Kasumi-1 (cell line): ENCODE results near the gene CCL19.
A peak's percentile ranks its signal among the peaks of the same experiment; 100 is the strongest.

Source experiments
- DNase-seq, 2 experiments: peaks; one replicate each; lab custom pipeline; 2025; lab: John Stamatoyannopoulos, UW

The CCL19 gene

DNA sequence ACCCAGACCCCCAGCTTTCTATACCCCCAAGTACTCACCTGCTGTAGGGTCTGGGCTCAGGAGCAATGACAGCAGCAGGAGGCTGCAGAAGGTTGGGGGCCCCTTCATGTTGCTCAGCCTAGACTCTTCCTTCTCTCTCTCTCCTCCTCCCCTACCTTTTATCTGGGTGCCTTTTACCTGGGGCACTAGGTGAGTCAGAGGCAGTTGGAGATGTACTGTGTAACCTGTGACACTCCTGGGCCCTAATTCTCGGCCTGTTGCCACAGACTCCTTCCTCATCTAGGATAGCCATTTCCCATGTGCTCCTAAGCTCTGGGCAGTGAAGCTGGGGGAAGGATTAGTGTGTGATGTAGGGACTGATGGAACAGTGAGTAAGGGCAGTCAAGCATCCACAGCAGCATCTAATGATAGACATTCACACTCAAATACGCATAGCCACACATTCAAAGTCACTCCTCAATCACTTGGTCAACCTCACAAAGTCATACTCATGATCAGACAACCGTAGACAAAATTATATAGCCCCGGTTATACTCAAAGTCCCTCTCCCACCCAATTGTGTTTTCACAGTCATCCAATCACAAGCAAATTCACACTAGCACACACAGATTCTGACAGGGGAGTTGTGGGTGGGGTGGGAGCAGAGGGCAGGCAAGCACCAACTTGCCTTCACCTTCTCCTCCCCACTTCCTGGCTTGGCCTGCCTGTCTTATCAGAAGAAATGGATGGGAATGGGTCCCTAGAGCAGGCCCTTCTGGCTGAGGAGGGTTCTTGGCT, 28.4 kb downstream of the CCL19 start, which contains the start of gene CCL27:
Gene CCL27 (minus strand): TSS at position 132 of the 777 bp plus-strand sequence. CDS start 24 bp downstream, at position 108.
- DNase-seq, result no peak

DNA sequence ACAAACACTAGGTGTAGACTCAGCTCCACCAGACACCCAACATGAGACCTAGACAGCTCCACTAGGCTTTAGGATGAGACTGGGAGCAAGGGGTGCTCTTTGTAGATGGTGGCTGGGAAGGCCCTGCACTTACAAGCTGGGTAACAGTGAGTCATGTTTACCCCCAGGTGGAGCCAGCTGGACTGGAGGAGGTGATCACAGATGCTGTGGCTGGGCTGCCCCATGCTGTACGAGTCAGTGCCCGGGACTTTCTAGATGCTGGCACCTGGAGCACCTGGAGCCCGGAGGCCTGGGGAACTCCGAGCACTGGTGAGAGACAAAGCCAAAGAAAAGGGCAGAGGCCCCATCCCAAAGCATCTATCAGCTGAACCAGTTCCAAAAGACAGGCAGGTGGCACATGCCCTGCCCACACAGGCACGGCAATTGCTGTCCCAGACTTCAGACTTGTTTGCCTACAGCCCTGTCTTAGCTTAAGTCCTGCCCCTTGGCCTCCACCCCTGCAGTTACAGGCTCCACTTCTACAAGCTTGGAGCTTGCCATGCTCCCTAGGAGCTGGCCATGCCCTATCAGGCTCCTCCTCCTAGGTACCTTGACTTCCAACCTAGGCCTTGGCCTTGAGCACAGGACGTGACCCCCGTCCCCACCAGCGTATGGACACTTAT, 31.4 kb downstream of the CCL19 start:
- no peak for DNase-seq

DNA sequence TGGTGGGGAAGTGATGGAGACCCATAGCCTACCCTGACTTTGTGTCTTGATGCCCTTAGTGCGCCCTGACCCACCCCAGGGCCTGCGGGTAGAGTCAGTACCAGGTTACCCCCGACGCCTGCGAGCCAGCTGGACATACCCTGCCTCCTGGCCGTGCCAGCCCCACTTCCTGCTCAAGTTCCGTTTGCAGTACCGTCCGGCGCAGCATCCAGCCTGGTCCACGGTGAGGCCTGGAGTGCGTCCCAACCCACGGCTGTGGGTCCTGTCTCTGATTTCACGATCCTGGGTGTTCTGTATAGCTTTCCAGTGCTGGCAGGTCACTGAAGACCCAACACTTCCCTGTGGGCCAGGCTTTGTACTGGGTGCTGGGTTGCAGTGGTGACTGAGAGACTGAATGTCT, 32.6 kb downstream of the CCL19 start:
- no peak for DNase-seq

DNA sequence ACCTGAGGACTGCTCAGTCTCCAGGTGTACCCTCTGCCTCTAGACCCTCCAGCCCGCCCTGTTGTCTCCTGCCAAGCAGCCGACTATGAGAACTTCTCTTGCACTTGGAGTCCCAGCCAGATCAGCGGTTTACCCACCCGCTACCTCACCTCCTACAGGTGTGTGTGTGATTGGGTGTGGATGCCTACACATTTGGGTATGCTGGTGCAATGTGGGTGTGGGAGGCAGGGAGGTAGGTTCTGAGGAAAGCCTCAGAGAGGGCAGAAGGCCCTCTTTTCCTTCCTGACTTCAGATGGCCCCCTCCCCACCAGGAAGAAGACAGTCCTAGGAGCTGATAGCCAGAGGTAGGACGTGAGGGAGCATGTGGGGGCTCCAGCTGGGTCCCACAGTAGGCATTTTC, 34.1 kb downstream of the CCL19 start:
- no peak for DNase-seq

DNA sequence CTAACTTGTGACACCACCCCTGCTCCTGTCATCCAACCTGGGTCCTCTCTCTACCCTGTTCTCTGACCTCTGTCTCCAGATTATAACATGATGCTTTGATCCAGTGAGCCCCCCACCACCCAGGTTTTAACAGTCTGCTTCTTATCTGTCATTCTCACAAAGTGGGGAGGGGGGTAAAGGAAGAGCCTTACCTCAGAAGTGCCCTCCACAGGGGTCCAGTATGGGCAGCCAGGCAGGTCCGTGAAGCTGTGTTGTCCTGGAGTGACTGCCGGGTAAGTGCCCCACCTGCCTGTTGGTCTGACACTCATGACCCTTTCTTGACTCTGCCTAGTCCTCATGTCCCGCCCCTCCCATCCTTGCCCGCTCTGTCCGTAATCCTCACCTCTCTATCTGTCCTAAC, 35.7 kb downstream of the CCL19 start:
- DNase-seq, result no peak

DNA sequence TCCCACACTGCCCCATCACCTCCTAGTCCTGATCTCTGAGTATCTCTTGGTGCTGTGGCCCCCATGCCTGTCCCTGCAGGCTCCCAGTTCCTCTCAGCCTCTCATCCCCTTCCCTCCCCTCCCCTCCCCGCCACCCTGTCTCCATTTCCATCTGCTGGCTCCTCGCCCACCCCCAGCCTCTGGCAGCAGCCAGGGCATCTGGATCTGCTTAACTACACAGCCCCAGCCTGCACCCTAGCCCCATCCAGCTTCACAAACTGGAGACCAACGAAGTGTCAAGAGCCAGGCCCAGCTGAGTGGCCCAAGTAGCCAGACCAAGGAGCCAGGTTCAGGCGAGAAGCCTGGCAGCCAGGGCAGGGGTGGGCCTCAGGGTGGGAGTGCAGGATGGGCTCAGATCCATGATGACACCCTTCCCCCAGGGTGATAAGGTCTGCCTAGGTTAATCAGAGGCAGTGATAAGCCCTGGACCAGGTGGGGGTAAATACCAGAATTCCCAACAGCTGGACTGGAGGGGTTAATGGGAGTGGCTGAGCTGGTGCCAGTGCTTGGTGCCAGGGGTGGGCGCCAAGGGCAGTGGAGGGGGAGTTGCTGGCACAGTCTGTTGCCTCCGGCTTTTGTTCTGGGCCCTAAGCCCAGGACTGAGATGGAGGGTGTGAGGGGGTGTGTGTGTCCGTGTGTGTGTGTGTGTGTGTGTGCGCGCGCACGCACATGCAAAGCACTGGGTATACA, 36.6 kb downstream of the CCL19 start:
- no peak for DNase-seq

DNA sequence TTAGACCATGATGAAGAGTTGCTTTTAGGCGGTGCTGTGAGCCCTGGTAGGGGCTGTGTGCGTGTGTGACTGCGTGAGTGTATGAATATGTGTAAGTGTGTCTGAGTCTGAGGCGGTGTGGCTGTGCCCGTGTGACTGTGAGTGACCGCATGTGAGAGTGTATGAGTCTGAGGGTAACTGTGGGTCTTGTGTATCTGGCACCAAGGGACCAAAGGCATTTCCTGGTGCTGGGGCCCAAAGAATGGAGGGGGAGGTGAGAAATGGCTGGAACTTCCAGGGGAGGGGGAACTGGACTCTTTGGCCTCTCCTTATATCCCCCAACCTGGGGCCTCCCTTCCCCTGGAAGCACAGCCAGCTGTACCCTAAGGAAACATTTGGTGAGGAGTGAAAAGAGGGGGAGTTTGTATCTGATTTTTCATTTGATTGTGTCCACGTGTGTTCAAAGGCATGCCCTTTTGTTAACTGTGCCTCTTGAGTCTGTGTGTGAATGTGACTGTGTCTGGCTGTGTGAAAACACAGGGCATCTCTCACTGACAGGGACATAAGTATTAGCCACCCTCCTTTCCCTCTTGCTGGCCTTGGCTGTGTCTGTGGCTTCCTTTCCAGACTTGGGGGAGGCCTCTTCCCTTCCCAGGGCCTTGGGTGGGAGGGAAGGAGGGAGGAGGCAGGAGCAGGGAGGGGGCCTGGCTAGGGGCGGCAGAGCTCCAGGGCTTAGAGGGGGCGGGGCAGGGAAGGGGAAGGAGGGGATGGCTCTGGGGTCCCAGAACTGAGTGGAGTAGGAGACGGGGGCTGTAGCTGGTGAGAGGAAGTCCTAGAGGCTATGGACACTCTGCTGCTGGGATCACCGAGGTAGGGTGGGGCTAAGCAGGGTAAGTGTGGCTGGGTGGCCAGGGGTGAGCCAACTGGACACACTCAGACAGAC, 37.7 kb downstream of the CCL19 start:
- peak in 1 of 2 experiments; percentile 33 for DNase-seq

DNA sequence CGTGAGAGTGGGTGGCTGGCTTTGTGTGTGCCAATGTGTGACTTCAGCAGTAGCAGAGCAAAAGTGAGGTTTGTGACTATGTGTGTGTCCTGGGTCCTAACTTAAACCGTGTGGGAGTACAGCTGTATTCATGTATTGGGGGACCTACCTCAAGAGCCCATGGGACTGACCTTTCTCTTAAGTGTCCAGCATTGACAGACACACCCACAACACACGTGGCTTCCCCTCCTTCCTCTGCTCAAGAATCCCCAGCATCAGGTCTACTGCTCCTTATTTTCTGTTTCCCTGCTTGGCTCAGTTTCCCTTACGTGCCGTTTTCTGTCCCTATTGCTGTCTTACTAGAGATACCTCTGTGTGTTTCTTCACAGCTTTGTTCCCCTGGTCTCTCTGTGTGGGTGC, 38.5 kb downstream of the CCL19 start:
- DNase-seq, result no peak

DNA sequence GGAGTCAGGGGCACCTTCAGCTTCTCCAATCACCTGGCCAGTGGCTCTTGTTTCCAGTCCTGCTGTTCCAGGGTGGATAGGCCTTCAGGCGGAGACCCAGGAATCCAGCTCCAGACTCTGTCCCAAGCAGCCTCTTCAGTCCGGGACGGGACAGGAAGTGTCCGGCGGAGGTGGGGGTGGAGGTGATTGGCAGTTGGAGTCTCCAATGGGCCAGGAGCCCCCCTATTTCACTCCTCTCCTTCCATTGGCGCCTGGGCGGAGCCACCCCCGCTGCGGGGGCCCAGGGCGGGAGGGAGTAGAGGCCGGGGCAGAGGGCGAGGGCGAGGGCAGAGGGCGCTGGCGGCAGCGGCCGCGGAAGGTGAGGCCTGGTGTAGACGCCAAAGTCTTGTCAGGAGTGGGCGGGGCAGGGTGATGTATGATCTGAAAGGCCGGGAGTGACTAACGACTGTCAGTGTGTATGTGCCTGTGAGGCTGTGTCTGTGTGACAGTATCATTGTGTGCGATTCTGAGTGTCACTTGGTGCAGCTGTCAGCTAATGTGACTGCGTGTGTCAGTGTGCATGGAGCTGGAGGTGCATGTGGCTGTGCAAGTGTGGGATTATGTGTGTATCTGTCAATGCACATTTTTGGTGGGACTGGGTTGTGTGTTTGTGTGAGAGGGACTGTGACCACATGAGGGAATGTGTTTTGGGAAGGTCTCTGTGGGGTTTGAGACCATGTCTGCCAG, 39.0 kb downstream of the CCL19 start, which contains the start of gene IL11RA:
Gene IL11RA (plus strand): TSS at position 310 of the 726 bp plus-strand sequence. CDS start 3,033 bp downstream, outside the sequence.
- DNase-seq, result no peak

DNA sequence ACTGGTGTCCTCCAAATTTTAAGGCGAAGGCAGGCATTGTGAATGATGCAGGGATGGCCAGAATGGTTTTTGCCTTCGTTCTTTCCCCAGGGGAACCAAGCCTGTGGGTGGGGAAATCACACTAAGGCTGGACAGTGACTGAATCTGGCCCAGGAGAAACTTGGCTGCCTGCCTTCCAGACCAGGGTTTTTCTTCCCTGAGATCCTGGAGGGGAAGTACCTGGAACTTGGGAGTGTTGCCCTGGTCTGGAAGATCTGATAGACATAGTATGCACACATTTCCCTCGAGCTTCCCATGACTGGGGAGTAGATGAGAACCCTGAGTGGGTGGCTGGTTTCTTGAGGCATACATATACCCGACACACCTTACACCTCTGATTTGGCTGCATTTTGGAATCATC, 39.8 kb downstream of the CCL19 start:
- no peak for DNase-seq

DNA sequence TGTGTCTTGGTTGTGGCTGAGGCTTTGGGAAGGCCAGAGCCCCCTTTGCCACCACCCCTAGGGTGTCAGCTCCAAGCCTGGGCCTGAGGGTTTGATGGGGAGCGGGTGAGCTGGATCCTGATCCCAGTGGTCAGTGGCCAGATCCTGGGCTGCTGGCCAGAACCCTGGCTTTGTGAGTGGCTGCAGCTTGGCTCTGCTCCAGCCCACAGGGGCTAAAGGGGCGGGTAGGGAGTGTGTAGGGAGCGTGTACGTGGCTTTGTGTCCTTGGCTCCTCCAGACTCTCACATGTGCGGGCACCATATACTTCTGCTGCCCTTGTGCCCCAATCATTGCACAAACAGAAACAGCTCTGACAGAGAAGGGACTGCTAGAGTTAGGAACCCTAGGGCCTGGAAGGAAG, 40.3 kb downstream of the CCL19 start:
- no peak for DNase-seq

DNA sequence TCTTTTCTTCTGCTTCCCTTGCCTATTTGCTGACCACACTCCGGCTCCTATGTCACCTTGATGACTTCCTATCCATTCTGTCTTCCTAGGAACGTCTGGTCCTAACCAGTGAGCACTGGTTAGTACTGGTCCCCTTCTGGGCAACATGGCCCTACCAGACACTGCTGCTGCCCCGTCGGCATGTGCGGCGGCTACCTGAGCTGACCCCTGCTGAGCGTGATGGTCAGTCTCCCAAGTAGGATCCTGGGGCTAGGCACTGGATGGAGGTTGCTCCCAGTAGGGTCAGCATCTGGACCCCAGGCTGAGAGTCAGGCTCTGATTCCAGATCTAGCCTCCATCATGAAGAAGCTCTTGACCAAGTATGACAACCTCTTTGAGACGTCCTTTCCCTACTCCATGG, 42.4 kb downstream of the CCL19 start:
- DNase-seq, result no peak

DNA sequence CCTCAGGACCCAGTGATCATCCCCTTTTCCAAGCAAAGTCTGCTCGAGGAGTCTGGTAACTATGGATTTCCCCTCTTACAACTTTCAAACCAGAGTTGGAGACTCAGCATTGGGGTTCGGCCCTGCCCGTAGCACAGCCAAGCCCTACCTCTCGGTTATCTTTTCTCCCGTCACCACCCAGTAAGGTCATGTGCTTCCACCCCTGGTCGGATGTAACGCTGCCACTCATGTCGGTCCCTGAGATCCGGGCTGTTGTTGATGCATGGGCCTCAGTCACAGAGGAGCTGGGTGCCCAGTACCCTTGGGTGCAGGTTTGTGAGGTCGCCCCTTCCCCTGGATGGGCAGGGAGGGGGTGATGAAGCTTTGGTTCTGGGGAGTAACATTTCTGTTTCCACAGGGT, 43.4 kb downstream of the CCL19 start:
- no peak for DNase-seq

DNA sequence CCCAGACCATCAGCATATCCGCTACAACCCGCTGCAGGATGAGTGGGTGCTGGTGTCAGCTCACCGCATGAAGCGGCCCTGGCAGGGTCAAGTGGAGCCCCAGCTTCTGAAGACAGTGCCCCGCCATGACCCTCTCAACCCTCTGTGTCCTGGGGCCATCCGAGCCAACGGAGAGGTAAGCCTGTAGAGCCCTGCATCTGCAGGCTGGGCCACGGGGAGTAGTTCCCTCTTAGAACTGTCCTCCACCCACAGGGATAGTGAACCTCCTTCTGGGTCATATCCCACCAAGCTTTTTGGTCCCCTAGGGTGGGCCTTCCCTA, 44.0 kb downstream of the CCL19 start:
- peak in 1 of 2 experiments; percentile 59 for DNase-seq

DNA sequence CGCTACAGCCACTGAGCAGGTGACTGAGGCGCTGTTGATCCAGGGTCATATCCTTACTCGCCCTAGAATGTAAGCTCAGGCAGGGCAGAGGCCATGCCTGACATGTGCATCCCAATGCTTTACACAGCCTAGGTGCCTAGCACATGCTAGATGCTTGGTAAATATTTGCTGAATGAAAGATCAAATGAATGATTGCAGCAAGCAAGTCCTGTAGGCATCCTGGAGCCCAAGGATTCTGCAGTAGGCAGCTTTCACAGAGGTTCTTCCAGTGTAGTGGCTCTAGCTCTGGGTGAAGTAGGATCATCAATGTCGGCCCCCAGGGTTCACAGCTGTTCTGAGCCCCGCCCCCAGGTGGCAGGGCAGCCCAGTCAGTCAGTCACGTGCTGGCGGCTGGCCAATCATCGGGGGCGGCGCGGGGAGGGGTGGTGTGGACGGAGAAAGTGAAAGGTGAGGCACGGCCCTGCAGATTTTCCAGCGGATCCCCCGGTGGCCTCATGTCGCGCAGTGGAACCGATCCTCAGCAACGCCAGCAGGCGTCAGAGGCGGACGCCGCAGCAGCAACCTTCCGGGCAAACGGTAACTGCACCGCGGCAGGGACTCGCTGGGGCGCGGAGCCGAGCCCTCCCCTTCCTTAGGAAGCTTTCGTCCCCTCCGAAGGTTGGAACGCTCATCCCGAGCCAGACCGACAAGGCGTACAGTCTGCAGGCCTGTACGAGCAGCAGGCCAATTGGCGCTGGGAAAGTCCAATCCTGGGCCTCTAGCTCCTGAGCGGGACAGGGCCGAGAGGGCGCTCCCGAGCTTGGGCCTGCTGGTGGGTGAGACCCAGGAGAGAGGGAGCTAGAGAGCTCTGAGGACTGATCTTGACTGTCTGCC, 44.6 kb downstream of the CCL19 start, which contains the start of gene GALT:
Gene GALT (plus strand): TSS at position 465 of the 873 bp plus-strand sequence. CDS start 30 bp downstream, at position 495.
- peak; percentile 85 to 87 for DNase-seq

DNA sequence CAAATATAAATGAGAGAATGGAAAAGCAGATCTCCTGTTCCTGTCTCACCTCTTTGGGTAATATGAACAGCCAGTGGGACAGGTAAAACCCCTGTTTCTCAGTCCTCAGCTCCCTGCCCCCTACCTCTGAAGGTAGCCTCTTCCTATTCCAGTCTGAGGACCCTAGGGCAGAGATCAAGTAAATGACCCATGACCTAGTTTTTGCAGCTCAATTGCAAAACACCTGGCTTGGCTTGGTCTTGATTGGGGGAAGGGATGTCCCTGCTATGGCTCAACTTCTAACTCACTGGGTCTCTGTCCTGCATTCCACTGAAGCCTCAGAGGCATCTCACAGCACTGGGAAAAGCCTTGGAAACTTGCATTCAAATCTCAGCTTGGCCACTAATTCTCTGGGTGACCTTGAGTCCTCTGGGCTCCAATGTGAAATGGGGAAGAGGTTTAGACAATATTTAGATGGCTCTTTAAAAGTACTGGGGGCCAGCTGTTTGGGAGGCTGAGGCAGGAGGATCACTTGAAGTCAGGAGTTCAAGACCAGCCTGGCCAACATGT, 46.2 kb downstream of the CCL19 start:
- DNase-seq, result no peak

DNA sequence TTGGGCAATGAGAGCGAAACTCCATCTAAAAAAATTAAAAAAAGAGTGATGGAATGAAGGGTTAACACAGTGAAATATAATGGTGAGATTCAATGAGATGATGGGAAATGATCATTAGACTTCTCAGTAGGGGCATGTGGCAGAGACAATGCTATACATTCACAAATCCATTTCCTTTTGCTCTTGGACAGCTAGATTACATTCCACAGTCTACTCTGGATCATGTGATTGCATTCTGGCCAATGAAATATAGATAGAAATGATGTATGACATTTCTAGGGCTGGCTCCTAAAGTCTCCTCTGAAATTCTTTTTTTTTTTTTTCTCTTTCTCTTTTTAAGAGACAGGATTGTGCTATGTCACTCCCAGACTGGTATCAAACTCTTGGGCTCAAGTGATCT, 48.4 kb downstream of the CCL19 start:
- no peak for DNase-seq
